GM21529 (cell line): ENCODE results near the gene STUB1.
"Not testable (repeated sequence)": the region's sequence is repeated elsewhere in the genome, so short reads cannot be mapped to it uniquely, and the experiment has no call there.

Experiments
- ATAC-seq: cut with Tn5 transposase; IDR thresholded peaks from one replicate; pipeline ENCODE4 v1.9.1; 2021; ENCODE audit not compliant: unreplicated experiment

STUB1 gene

GRCh38 chr16:678209-678857, 1.9 kb upstream of the STUB1 start:
- ATAC-seq: no peak

- no peak for ATAC-seq
These were observed 1.1 kb upstream of the STUB1 start for GRCh38 chr16:678858-679813.

GRCh38 chr16:680625-680945, 375 bp downstream of the STUB1 start:
- no peak for ATAC-seq

- ATAC-seq: no peak
These were observed 946 bp downstream of the STUB1 start for GRCh38 chr16:680967-681745.

GRCh38 chr16:681746-682427, 1.7 kb downstream of the STUB1 start:
- ATAC-seq: no peak

GRCh38 chr16:682493-683395, 2.5 kb downstream of the STUB1 start:
- ATAC-seq: no peak

- ATAC-seq: no peak
These were observed 3.3 kb downstream of the STUB1 start for GRCh38 chr16:683396-684070.

- ATAC-seq: peak; percentile 63
These were observed 4.0 kb downstream of the STUB1 start, which contains the start of gene JMJD8 for GRCh38 chr16:684071-684794. Gene JMJD8, minus strand, starts transcription at chr16:684334. Its CDS starts 15 bp downstream, at chr16:684319.

GRCh38 chr16:684961-685696, 4.9 kb downstream of the STUB1 start:
- no peak for ATAC-seq

GRCh38 chr16:685967-686366, 5.8 kb downstream of the STUB1 start:
- no peak for ATAC-seq

GRCh38 chr16:686459-687260, 6.5 kb downstream of the STUB1 start:
- no peak for ATAC-seq

- ATAC-seq: no peak
These were observed 7.3 kb downstream of the STUB1 start for GRCh38 chr16:687499-687898.

GRCh38 chr16:689175-689897, 9.1 kb downstream of the STUB1 start:
- no peak for ATAC-seq

- not testable (repeated sequence) for ATAC-seq
These were observed 11.0 kb downstream of the STUB1 start for GRCh38 chr16:691242-691641.

GRCh38 chr16:692356-693108, 12.3 kb downstream of the STUB1 start:
- no peak for ATAC-seq

GRCh38 chr16:693364-693763, 13.2 kb downstream of the STUB1 start:
- no peak for ATAC-seq
